ENCODE results near the gene BACH2. TPM values are rescaled to one million over a fixed set of nuclear protein-coding genes. Genes with fewer than 3 reads are reported as not detected.

The BACH2 gene
- total RNA-seq, 1 donor from 2014 or later: 90.4 TPM

DNA sequence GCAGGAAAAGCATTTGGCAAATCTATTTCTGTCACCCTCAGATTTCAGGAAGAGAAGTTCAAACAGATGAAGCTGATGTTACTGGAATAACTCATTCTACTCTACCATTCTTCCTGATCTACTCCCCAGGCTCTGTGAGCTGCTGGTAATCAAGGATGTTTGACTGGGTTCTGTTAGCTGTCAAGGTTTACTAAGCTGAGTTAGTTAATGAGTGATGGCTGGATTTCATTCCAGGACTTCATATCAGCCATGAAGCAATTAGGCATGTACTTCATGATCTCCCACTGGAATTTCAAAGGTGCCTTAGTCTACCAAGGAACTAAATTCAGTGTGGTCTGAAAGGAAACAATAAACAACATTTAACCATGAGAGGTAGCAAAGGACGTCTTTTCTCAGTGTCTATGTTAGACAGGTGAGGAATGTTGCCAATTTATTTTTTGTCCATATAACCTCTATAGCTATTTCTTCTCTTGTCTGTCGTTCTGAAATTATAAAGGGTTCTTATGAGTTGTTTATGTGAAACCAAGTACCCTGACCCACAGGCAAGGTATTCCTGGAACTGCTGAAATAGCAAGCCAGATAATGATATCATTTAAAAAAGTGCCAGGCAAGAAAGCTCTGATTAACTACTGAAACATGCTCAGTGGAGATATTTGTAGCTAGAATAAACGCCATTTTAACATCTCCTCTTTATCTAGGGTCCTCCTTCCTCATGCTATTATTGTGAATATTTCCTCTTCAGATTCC, 112.9 kb downstream of the BACH2 start:
- Mint-ChIP-seq H3K27me3 (no peaks in the 10 kb centered on the region), H3K27ac (peak overlapping the region; percentile 89), H3K36me3 (ENCODE audit: low read depth) (peaks cover 26% of the 10 kb centered on the region), H3K4me1 (peaks cover 71% of the 10 kb centered on the region), H3K9me3 (no peaks in the 10 kb centered on the region), H3K4me3 (no peak overlapping the region)
- ChIA-PET CTCF (interaction anchor here (0.7 to 1.6 kb wide), 4 partner anchors 33 to 297 kb away, joined by 3 to 5 read pairs (median 3); no protein-coding TSS in a partner anchor), POLR2A (interaction anchor here (0.6 to 1.8 kb wide), 7 partner anchors 27 to 111 kb away, joined by 3 to 6 read pairs (median 3); no protein-coding TSS in a partner anchor)
- no peak for TF ChIP-seq CTCF (IDR thresholded peaks at IDR 0.05)
- DNase-seq: no peak
- ATAC-seq (ENCODE audit: low read depth): no peak
- intact Hi-C loops (cut with micrococcal nuclease): loop anchor here (10.0 kb wide), 2 partner anchors 111 to 359 kb away; partner anchors contain the start of genes BACH2 and CASP8AP2

GRCh38 chr6:90180526-90180925, 116.1 kb downstream of the BACH2 start:
- H3K9me3 Mint-ChIP-seq: no peaks in the 10 kb centered on the region
- no peak for ATAC-seq (ENCODE audit: low read depth)
- peaks cover 26% of the 10 kb centered on the region for H3K36me3 Mint-ChIP-seq (ENCODE audit: low read depth)
- DNase-seq: no peak
- H3K27ac Mint-ChIP-seq: no peak overlapping the region
- no peaks in the 10 kb centered on the region for H3K27me3 Mint-ChIP-seq
- no peak for TF ChIP-seq CTCF (IDR thresholded peaks at IDR 0.05)
- CTCF ChIA-PET: interaction anchor here (1.2 to 4.3 kb wide), 6 partner anchors 8 to 237 kb away, joined by 3 to 38 read pairs (median 6); no protein-coding TSS in a partner anchor
- H3K4me1 Mint-ChIP-seq: peaks cover 77% of the 10 kb centered on the region
- intact Hi-C loops (cut with micrococcal nuclease): loop anchor here (10.0 kb wide), 2 partner anchors 114 to 356 kb away; partner anchors contain the start of genes BACH2 and CASP8AP2
- POLR2A ChIA-PET: interaction anchor here (0.6 to 0.9 kb wide), 4 partner anchors 23 to 116 kb away, joined by 3 to 4 read pairs (median 4); no protein-coding TSS in a partner anchor
- no peak overlapping the region for H3K4me3 Mint-ChIP-seq

DNA sequence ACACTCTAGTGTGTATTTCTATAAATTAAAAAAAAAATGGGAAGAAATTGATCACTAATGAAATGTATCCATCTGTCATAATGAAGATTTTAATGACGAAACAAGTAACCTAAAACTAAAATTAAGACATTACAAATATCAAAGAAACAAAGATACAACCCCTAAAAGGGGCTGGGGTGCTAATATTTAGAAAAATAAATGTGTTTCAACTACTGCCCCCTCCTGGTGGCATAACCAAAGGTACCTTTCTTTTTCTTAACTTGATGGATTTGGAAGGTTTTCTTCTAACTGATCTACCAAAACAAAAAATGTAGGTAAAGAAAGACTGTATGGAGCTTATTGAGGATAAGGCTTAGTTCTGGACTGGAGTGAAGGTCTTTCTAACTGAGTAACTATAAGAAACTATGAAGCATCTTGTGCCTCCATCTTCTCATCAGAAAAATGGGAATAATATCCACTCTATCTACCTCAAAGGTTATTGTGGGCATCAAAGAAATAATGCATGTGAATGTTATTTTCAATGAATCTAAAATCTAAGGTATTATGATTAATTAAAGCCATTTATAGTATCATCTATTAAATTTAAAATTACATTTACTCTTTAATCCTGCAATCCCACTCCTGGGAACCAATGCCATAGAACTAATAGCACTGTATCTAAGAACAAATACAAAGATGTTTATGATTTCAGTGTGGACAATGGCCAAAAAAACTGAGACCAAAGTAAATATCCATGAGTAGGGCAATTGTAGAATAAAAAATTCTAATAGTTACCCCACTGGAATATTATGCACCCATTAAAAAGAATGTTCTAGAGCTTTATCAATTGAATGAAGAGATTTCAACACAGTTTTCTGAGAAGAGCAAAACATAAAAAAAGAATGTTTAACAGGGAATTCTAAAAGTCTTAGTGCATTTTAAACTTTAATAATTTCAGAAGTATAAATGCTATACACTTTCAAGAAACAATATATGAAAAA, 117.2 kb downstream of the BACH2 start:
- ATAC-seq (ENCODE audit: low read depth) (no peak), DNase-seq (no peak)
- intact Hi-C loops (cut with micrococcal nuclease): loop anchor here (1.0 to 10.0 kb wide), 3 partner anchors 115 to 355 kb away; partner anchors contain the start of genes BACH2 and CASP8AP2
- no peaks in the 10 kb centered on the region for H3K9me3 Mint-ChIP-seq
- ChIA-PET CTCF (interaction anchor here (0.7 to 4.3 kb wide), 12 partner anchors 9 to 300 kb away, joined by 3 to 38 read pairs (median 4); no protein-coding TSS in a partner anchor), POLR2A (interaction anchor here (0.6 to 2.2 kb wide), 8 partner anchors 8 to 117 kb away, joined by 3 to 32 read pairs (median 5); no protein-coding TSS in a partner anchor)
- peaks cover 79% of the 10 kb centered on the region for H3K4me1 Mint-ChIP-seq
- peak overlapping the region; percentile 92 for H3K27ac Mint-ChIP-seq
- no peak for TF ChIP-seq CTCF (IDR thresholded peaks at IDR 0.05)
- H3K27me3 Mint-ChIP-seq: no peaks in the 10 kb centered on the region
- peaks cover 25% of the 10 kb centered on the region for H3K36me3 Mint-ChIP-seq (ENCODE audit: low read depth)
- peak overlapping the region; percentile 77 for H3K4me3 Mint-ChIP-seq

DNA sequence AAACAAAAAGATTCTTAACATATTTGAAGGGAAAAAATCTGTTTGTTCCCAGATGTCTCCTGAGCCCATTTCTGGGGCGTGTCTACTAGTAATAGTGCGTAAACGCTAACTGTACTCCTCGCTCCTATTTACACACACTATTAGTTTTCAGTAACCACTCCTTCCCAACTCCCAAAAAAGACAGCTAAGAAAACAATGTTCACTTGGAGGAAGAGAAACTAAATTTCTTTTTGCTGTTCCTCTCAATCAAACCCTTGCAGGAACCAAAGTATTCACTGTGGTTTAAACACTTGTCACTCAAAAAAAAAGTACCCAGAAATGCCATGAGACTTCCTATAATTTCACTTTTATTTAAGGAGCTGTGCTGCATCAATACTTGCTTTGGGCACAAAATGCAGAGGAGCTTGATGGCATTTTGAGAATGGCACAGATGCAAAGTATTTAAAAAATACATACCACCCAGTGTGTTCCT, 118.2 kb downstream of the BACH2 start:
- Mint-ChIP-seq H3K4me3 (peak overlapping the region; percentile 77), H3K9me3 (no peaks in the 10 kb centered on the region), H3K36me3 (ENCODE audit: low read depth) (peaks cover 17% of the 10 kb centered on the region), H3K27ac (peak overlapping the region; percentile 92), H3K4me1 (peaks cover 76% of the 10 kb centered on the region), H3K27me3 (no peaks in the 10 kb centered on the region)
- CTCF ChIA-PET: interaction anchor here (0.7 to 4.3 kb wide), 17 partner anchors 9 to 301 kb away, joined by 3 to 38 read pairs (median 4); no protein-coding TSS in a partner anchor
- ATAC-seq (ENCODE audit: low read depth): no peak
- POLR2A ChIA-PET: interaction anchor here (0.7 to 2.7 kb wide), 19 partner anchors 8 to 238 kb away, joined by 3 to 32 read pairs (median 5); no protein-coding TSS in a partner anchor
- intact Hi-C loops (cut with micrococcal nuclease): loop anchor here (1.0 kb wide), 1 partner anchor 38 kb away; no protein-coding TSS in a partner anchor
- no peak for DNase-seq
- no peak for TF ChIP-seq CTCF (IDR thresholded peaks at IDR 0.05)
